ENCODE measurements around the gene CHRND. TPM values are rescaled to one million over a fixed set of nuclear protein-coding genes. Genes with fewer than 3 reads are reported as not detected.

The CHRND gene
- total and polyA plus RNA-seq, 2 of the 13 experiments (the other 11 are each of a cell fraction or from before 2014, with no cell fraction given): 0.18 TPM; not detected in 1

DNA sequence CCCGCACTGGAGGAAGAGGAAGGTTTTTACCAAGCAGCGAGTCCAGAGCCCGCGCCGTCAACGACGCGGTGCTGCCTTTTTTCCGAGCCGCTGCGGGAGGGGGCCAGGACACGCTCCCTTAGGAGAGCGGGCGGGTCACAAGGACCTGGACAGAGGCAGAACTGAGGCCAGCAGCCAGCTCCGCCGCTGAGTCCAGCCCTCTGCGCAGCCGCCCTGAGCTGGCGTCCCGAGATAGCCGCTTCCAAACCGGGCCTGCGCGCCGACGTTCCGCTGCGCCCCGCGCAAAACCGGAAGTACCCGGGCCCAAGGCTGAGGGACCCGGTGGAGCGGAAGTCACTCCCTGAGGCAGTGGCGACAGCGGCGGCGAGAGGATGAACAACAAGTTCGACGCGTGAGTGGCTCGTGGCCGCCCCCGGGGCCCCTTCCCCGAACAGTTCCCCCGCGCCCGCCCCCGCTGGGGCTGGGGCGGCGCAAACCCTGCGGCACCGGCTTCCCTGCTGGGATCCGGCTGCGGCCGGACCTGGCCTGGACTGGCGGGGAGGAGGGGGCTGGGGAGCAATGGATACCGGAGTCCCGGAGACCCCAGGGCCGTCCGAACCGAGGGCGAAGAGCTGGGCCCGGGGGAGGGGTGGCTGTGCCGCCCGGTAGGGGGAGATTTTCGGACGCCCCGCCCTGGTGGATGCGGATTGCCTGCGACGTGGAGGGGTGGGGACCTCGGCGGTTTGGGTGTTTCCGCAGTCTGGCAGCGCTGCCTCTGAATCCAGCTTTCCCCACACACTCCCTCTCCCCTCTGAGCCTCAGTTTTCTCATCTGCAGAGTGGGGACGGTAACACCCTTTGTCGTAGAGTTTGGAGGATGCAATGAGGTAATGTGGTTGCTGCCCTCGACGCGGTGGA lies 24.6 kb downstream of the CHRND start, which contains the start of the genes EIF4E2 and TIGD1 (continued):
- TF ChIP-seq MTERF4 (CRISPR knock-in tag; IDR thresholded peaks at IDR 0.05) (peak; percentile 100), DZIP1 (CRISPR knock-in tag; IDR thresholded peaks at IDR 0.05) (peak; percentile 100), SOX13 (IDR thresholded peaks at IDR 0.05) (no peak), SOX13 (CRISPR knock-in tag; conservative IDR thresholded peaks at IDR 0.05 in 1 of 2, IDR thresholded peaks at IDR 0.05 in 1 of 2) (peak in 1 of 2 experiments; percentile 82; a peak in 2 of 4 replicates), POGK (CRISPR knock-in tag; conservative IDR thresholded peaks at IDR 0.05) (peak; percentile 98), ZNF280D (CRISPR knock-in tag; IDR thresholded peaks at IDR 0.05) (peak; percentile 90; the same call in 1 of the 2 replicates), ZNF563 (CRISPR knock-in tag; IDR thresholded peaks at IDR 0.05) (peak; percentile 100), RFXAP (CRISPR knock-in tag; IDR thresholded peaks at IDR 0.05; ENCODE audit: borderline replicate concordance) (peak; percentile 98), MTA1 (CRISPR knock-in tag; IDR thresholded peaks at IDR 0.05; ENCODE audit: borderline replicate concordance) (peak; percentile 93), FIP1L1 (IDR thresholded peaks at IDR 0.05; ENCODE audit: borderline replicate concordance, insufficient read depth, low read depth, low read length) (peak; percentile 75), SPEN (CRISPR knock-in tag; IDR thresholded peaks at IDR 0.05; ENCODE audit: low read depth) (peak; percentile 100), ZNF432 (CRISPR knock-in tag; IDR thresholded peaks at IDR 0.05; ENCODE audit: borderline replicate concordance) (peak; percentile 89; the same call in 1 of the 2 replicates), FOXC1 (CRISPR knock-in tag; IDR thresholded peaks at IDR 0.05; ENCODE audit: borderline replicate concordance) (peak; percentile 100), RFX5 (IDR thresholded peaks at IDR 0.05; ENCODE audit: low read depth, low read length) (no peak; the same call in 1 of the 2 replicates), ZFP62 (CRISPR knock-in tag; IDR thresholded peaks at IDR 0.05) (peak; percentile 95)
- TF ChIP-seq, protein P1, sequence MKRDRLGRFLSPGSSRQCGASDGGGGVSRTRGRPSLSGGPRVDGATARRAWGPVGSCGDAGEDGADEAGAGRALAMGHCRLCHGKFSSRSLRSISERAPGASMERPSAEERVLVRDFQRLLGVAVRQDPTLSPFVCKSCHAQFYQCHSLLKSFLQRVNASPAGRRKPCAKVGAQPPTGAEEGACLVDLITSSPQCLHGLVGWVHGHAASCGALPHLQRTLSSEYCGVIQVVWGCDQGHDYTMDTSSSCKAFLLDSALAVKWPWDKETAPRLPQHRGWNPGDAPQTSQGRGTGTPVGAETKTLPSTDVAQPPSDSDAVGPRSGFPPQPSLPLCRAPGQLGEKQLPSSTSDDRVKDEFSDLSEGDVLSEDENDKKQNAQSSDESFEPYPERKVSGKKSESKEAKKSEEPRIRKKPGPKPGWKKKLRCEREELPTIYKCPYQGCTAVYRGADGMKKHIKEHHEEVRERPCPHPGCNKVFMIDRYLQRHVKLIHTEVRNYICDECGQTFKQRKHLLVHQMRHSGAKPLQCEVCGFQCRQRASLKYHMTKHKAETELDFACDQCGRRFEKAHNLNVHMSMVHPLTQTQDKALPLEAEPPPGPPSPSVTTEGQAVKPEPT (CRISPR knock-in tag; IDR thresholded peaks at IDR 0.05; ENCODE audit: low read depth): peak; percentile 96
